ENCODE measurements around the gene GNA14.

GNA14 gene

DNA sequence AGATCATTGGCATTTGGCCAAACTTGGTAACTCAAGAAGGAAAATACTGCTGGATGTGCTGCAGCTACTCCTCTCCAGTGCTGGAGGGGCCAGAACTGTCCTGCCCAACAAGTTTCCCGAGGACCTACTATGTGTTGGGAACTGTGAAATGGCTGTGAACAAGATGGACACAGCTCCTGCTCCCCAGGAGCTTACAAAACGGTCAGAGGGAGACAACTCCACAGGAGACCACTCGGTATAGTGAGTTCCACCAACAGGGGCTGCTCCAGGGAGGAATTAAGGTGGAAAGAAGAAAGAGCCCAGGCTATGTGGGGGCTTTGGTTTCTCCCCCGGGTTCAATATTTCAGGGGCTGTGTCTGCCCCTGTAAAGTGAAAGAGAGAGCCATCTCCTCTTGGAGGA is 78.8 kb downstream of the GNA14 start:
- TF ChIP-seq ZNF785 (tag by site-specific recombination; IDR thresholded peaks at IDR 0.05) (no peak), ZNF394 (tag by site-specific recombination; IDR thresholded peaks at IDR 0.05; ENCODE audit: borderline replicate concordance) (peak; percentile 84), ZNF114 (tag by site-specific recombination; IDR thresholded peaks at IDR 0.05) (no peak)
- TF ChIP-seq, protein P1, sequence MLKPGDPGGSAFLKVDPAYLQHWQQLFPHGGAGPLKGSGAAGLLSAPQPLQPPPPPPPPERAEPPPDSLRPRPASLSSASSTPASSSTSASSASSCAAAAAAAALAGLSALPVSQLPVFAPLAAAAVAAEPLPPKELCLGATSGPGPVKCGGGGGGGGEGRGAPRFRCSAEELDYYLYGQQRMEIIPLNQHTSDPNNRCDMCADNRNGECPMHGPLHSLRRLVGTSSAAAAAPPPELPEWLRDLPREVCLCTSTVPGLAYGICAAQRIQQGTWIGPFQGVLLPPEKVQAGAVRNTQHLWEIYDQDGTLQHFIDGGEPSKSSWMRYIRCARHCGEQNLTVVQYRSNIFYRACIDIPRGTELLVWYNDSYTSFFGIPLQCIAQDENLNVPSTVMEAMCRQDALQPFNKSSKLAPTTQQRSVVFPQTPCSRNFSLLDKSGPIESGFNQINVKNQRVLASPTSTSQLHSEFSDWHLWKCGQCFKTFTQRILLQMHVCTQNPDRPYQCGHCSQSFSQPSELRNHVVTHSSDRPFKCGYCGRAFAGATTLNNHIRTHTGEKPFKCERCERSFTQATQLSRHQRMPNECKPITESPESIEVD (tag by site-specific recombination; IDR thresholded peaks at IDR 0.05) = no peak
- Histone ChIP-seq H3K9me3 (ENCODE audit: control insufficient read depth, insufficient read depth, low read depth, low read length) (no peaks in the 10 kb centered on the region), H3K27ac (ENCODE audit: extremely low read depth, low read depth, low read length) (no peak overlapping the region), H3K4me1 (ENCODE audit: control insufficient read depth, insufficient read depth, low read length) (no peaks in the 10 kb centered on the region), H3K4me3 (ENCODE audit: low read depth, low read length) (no peak overlapping the region), H3K36me3 (ENCODE audit: control insufficient read depth in 2 of 2, insufficient read depth in 1 of 2, low read length in 2 of 2) (no peaks in the 10 kb centered on the region)
- ChIA-PET CTCF (interaction anchor here (0.6 kb wide), 1 partner anchor 553 kb away, joined by 3 read pairs; no protein-coding TSS in a partner anchor), POLR2A (no interaction called here)

DNA sequence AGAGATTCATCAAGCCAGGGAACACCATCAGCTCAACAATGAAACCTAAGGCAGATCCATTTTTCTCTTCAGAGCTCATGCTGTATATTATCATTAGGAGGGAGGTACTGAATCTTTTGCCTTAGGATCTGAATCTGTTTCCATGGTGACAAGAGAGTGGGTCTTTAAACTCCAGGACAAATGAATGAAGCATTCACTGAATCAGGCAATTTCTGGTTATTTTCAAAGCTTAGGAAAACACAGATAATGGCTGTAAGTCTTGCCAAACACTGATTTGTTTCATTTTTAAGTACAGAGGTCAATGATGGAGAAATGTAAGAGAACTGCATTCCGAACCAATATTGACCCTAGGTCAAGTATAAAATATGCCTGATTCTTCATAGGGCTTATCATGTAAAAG is 84.9 kb downstream of the GNA14 start:
- H3K27ac ChIP-seq (ENCODE audit: extremely low read depth, low read depth, low read length) = no peak overlapping the region

More for the DNA sequence above, 84.9 kb downstream of the GNA14 start:
- ChIA-PET POLR2A (no interaction called here), CTCF (interaction anchor here (0.8 kb wide), 1 partner anchor 14 kb away, joined by 3 read pairs; no protein-coding TSS in a partner anchor)
- TF ChIP-seq SCRT1 (tag by site-specific recombination; IDR thresholded peaks at IDR 0.05; ENCODE audit: borderline replicate concordance) (no peak), ZFHX2 (tag by site-specific recombination; conservative IDR thresholded peaks at IDR 0.05) (no peak), ZNF426 (tag by site-specific recombination; IDR thresholded peaks at IDR 0.05) (no peak), ZNF114 (tag by site-specific recombination; IDR thresholded peaks at IDR 0.05) (no peak), REPIN1 (tag by site-specific recombination; IDR thresholded peaks at IDR 0.05; ENCODE audit: low read depth) (no peak), ZNF549 (tag by site-specific recombination; IDR thresholded peaks at IDR 0.05) (no peak)
- TF ChIP-seq, protein P2, sequence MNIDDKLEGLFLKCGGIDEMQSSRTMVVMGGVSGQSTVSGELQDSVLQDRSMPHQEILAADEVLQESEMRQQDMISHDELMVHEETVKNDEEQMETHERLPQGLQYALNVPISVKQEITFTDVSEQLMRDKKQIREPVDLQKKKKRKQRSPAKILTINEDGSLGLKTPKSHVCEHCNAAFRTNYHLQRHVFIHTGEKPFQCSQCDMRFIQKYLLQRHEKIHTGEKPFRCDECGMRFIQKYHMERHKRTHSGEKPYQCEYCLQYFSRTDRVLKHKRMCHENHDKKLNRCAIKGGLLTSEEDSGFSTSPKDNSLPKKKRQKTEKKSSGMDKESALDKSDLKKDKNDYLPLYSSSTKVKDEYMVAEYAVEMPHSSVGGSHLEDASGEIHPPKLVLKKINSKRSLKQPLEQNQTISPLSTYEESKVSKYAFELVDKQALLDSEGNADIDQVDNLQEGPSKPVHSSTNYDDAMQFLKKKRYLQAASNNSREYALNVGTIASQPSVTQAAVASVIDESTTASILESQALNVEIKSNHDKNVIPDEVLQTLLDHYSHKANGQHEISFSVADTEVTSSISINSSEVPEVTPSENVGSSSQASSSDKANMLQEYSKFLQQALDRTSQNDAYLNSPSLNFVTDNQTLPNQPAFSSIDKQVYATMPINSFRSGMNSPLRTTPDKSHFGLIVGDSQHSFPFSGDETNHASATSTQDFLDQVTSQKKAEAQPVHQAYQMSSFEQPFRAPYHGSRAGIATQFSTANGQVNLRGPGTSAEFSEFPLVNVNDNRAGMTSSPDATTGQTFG (tag by site-specific recombination; IDR thresholded peaks at IDR 0.05; ENCODE audit: borderline replicate concordance) = no peak
- TF ChIP-seq, protein P3, sequence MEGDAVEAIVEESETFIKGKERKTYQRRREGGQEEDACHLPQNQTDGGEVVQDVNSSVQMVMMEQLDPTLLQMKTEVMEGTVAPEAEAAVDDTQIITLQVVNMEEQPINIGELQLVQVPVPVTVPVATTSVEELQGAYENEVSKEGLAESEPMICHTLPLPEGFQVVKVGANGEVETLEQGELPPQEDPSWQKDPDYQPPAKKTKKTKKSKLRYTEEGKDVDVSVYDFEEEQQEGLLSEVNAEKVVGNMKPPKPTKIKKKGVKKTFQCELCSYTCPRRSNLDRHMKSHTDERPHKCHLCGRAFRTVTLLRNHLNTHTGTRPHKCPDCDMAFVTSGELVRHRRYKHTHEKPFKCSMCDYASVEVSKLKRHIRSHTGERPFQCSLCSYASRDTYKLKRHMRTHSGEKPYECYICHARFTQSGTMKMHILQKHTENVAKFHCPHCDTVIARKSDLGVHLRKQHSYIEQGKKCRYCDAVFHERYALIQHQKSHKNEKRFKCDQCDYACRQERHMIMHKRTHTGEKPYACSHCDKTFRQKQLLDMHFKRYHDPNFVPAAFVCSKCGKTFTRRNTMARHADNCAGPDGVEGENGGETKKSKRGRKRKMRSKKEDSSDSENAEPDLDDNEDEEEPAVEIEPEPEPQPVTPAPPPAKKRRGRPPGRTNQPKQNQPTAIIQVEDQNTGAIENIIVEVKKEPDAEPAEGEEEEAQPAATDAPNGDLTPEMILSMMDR (tag by site-specific recombination; IDR thresholded peaks at IDR 0.05) = no peak
- TF ChIP-seq, protein P4, sequence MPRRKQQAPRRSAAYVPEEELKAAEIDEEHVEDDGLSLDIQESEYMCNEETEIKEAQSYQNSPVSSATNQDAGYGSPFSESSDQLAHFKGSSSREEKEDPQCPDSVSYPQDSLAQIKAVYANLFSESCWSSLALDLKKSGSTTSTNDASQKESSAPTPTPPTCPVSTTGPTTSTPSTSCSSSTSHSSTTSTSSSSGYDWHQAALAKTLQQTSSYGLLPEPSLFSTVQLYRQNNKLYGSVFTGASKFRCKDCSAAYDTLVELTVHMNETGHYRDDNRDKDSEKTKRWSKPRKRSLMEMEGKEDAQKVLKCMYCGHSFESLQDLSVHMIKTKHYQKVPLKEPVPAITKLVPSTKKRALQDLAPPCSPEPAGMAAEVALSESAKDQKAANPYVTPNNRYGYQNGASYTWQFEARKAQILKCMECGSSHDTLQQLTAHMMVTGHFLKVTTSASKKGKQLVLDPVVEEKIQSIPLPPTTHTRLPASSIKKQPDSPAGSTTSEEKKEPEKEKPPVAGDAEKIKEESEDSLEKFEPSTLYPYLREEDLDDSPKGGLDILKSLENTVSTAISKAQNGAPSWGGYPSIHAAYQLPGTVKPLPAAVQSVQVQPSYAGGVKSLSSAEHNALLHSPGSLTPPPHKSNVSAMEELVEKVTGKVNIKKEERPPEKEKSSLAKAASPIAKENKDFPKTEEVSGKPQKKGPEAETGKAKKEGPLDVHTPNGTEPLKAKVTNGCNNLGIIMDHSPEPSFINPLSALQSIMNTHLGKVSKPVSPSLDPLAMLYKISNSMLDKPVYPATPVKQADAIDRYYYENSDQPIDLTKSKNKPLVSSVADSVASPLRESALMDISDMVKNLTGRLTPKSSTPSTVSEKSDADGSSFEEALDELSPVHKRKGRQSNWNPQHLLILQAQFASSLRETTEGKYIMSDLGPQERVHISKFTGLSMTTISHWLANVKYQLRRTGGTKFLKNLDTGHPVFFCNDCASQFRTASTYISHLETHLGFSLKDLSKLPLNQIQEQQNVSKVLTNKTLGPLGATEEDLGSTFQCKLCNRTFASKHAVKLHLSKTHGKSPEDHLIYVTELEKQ (tag by site-specific recombination; IDR thresholded peaks at IDR 0.05; ENCODE audit: borderline replicate concordance) = no peak
- TF ChIP-seq, protein P5, sequence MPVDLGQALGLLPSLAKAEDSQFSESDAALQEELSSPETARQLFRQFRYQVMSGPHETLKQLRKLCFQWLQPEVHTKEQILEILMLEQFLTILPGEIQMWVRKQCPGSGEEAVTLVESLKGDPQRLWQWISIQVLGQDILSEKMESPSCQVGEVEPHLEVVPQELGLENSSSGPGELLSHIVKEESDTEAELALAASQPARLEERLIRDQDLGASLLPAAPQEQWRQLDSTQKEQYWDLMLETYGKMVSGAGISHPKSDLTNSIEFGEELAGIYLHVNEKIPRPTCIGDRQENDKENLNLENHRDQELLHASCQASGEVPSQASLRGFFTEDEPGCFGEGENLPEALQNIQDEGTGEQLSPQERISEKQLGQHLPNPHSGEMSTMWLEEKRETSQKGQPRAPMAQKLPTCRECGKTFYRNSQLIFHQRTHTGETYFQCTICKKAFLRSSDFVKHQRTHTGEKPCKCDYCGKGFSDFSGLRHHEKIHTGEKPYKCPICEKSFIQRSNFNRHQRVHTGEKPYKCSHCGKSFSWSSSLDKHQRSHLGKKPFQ (tag by site-specific recombination; IDR thresholded peaks at IDR 0.05) = no peak
- TF ChIP-seq, protein P6, sequence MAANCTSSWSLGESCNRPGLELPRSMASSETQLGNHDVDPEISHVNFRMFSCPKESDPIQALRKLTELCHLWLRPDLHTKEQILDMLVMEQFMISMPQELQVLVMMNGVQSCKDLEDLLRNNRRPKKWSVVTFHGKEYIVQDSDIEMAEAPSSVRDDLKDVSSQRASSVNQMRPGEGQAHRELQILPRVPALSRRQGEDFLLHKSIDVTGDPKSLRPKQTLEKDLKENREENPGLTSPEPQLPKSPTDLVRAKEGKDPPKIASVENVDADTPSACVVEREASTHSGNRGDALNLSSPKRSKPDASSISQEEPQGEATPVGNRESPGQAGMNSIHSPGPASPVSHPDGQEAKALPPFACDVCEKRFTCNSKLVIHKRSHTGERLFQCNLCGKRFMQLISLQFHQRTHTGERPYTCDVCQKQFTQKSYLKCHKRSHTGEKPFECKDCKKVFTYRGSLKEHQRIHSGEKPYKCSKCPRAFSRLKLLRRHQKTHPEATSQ (tag by site-specific recombination; IDR thresholded peaks at IDR 0.05) = no peak
- Histone ChIP-seq H3K4me1 (ENCODE audit: control insufficient read depth, insufficient read depth, low read length) (no peaks in the 10 kb centered on the region), H3K36me3 (ENCODE audit: control insufficient read depth in 2 of 2, insufficient read depth in 1 of 2, low read length in 2 of 2) (no peaks in the 10 kb centered on the region), H3K9me3 (ENCODE audit: control insufficient read depth, insufficient read depth, low read depth, low read length) (no peaks in the 10 kb centered on the region), H3K4me3 (ENCODE audit: low read depth, low read length) (no peak overlapping the region)
